Adrenal gland (tissue), 12 donors: Measurements from ENCODE around the gene EXOC4. TPM values are rescaled to one million over a fixed set of nuclear protein-coding genes. Genes with fewer than 3 reads are reported as not detected.

Experiments
- DNase-seq, 7 donors: peaks; one replicate each; pipeline ENCODE4 v3.0.0-alpha.2; 2019 to 2020
- H3K27ac ChIP-seq, 5 donors: fragments of 200-600 bp; sonication (generic) in 4 of 5; 1 replicate in 3 of 5; 2 replicates in 2 of 5; pipeline versions ENCODE4 v1.5.1 to v1.8.0; 2016 to 2020; ENCODE audit warnings: mild to moderate bottlenecking in 1 of 5
- H3K27me3 ChIP-seq: fragments of 200-600 bp; 2 replicates; pipeline ENCODE4 v1.8.0; 2021
- H3K36me3 ChIP-seq, 2 donors: fragments of 200-600 bp; replicated peaks in 1 of 2; 1 replicate in 1 of 2; 2 replicates in 1 of 2; pipeline versions ENCODE4 v1.5.1 to v1.8.0; 2018 to 2022
- H3K4me1 ChIP-seq, 2 donors: fragments of 200-600 bp; replicated peaks in 1 of 2; 1 replicate in 1 of 2; 2 replicates in 1 of 2; pipeline versions ENCODE4 v1.5.1 to v1.8.0; 2018 to 2021
- H3K4me3 ChIP-seq, 4 donors: fragments of 200-600 bp; sonication (generic) in 3 of 4; one replicate each; pipeline ENCODE4 v1.5.1; 2016 to 2018
- H3K9me3 ChIP-seq, 3 donors: fragments of 200-600 bp; sonication (generic) in 1 of 3; replicated peaks in 1 of 3; 1 replicate in 2 of 3; 2 replicates in 1 of 3; pipeline versions ENCODE4 v1.5.1 to v1.8.0; 2016 to 2021
- POLR2A ChIP-seq, 2 donors: fragments of 450-650 bp; IDR thresholded peaks; one replicate each; pipeline ENCODE4 v1.6.1; 2017; ENCODE audit warnings: antibody characterized with exemption in 2 of 2, mild to moderate bottlenecking in 2 of 2, moderate library complexity in 1 of 2
- WGBS, 4 donors: extraction: QIAGEN DNeasy Blood & Tissue Kit in 2 of 4; methylation state at CpG; one replicate each; pipeline versions ENCODE4 v1.1.5 to v1.1.7; 2013 to 2017; 5-methylcytosine and 5-hydroxymethylcytosine counted together
- intact Hi-C, 2 donors: fragments of 100-400 bp; cut with DNase I; formaldehyde crosslinking; loops; one replicate each; pipeline versions ENCODE4 v1.14.1 to v1.15.0; 2022 to 2023
- polyA plus RNA-seq, 3 donors: library from polyadenylated mRNA; stranded (reverse); fragments of 200-250 nt in 2 of 3; fragments of 350-450 nt in 1 of 3; fragmentation: Illumina TruSeq in 1 of 3; extraction: RNeasy Lipid Tissue Mini Kit (QIAGEN cat#74804) in 1 of 3; gene quantifications; one replicate each; pipeline ENCODE4 v1.2.3, GENCODE V29; 2013 to 2014
- total RNA-seq, 9 donors: library from RNA; depleted of rRNA in 4 of 9; stranded (reverse); fragments of >200 nt in 4 of 9; fragments of 120-200 nt in 1 of 9; fragmentation: NEBNext Ultra II Directional in 1 of 9; extraction: Animal tissue kit (Norgen Biotek cat#: 25700) in 1 of 9; gene quantifications; one replicate each; pipeline versions ENCODE4 v1.1.0 to v1.2.4, GENCODE V29; 2013 to 2023
- TF ChIP-seq, protein P1 (sequence below), 6 experiments: fragments of 450-650 bp in 4 of 6; fragments of 200-600 bp in 2 of 6; sonication (generic) in 1 of 6; IDR thresholded peaks; 1 replicate in 5 of 6; 2 replicates in 1 of 6; pipeline versions ENCODE4 v1.5.1 to v1.8.0; 2016 to 2021; ENCODE audit warnings: antibody characterized with exemption in 6 of 6, mild to moderate bottlenecking in 2 of 6, moderate library complexity in 1 of 6
- donor health status: healthy with polysubstance abuse.
- donor health status: Bipolar disorder and iron deficiency.
- donor health status: DM: yes; HTN: yes; CAD: no.
- donor health status: DM: no; HTN: no; CAD: no.
- donor health status: DM: no; HTN: no; CAD: no.
- donor health status: DM: yes; HTN: yes; CAD: no.

Gene EXOC4
- total and polyA plus RNA-seq, 12 donors: 12.5 to 93.8 (median 67.4) TPM

DNA sequence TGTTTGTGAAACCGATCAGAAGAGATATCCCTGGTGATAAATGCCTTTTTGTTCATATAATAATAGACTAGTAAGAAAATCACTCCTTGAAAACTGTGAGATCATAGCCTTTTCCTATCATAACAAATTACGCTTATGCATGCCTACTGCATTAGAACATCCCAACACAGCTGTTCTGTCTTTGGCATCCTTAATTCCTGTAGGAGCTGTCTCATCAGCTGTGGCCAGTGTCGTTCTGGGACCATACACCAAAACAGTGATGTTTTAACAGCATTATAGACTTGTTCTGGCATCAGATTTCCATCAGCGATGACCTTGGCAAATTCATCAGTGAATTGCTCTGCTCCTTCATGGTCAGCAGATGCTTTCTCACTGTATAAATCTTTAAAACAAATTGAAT is 450.7 kb downstream of the EXOC4 start:
- no peaks in the 10 kb centered on the region for H3K9me3 ChIP-seq
- no peak for DNase-seq
- no peaks in the 10 kb centered on the region for H3K27me3 ChIP-seq
- intact Hi-C loops: no loop called here
- no peak overlapping the region for H3K4me3 ChIP-seq
- WGBS, 4 donors: 78 to 79% (median 78%) methylated on average over 4 of the region's 4 CpGs
- TF ChIP-seq, protein P1, sequence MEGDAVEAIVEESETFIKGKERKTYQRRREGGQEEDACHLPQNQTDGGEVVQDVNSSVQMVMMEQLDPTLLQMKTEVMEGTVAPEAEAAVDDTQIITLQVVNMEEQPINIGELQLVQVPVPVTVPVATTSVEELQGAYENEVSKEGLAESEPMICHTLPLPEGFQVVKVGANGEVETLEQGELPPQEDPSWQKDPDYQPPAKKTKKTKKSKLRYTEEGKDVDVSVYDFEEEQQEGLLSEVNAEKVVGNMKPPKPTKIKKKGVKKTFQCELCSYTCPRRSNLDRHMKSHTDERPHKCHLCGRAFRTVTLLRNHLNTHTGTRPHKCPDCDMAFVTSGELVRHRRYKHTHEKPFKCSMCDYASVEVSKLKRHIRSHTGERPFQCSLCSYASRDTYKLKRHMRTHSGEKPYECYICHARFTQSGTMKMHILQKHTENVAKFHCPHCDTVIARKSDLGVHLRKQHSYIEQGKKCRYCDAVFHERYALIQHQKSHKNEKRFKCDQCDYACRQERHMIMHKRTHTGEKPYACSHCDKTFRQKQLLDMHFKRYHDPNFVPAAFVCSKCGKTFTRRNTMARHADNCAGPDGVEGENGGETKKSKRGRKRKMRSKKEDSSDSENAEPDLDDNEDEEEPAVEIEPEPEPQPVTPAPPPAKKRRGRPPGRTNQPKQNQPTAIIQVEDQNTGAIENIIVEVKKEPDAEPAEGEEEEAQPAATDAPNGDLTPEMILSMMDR (IDR thresholded peaks at IDR 0.05): no peak
- no peak for TF ChIP-seq POLR2A (IDR thresholded peaks at IDR 0.05)
- H3K27ac ChIP-seq: no peak overlapping the region
- no peaks in the 10 kb centered on the region for H3K36me3 ChIP-seq
- H3K4me1 ChIP-seq: no peaks in the 10 kb centered on the region

DNA sequence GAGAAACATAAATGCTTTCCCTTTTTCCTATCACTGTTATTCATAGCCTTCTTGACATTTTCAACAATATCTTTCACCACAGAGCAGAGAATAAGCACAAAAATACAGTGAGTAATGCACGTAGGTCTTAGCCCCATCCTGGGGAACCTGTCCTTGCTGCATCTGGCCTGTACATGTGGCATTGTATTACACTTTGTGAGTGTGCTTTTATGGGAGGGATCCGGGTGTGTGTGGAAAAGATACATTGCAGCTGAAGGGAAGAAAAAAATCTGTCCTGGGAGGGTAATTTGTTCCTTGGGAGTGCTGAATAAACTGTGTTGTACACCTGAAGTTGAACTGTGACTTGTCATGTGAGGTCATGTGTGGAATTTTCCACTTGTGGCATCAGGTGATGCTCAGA is 451.6 kb downstream of the EXOC4 start:
- H3K27ac ChIP-seq: no peak overlapping the region
- 84 to 95% (median 90%) methylated on average over 2 of the region's 2 CpGs for WGBS, 4 donors

DNA sequence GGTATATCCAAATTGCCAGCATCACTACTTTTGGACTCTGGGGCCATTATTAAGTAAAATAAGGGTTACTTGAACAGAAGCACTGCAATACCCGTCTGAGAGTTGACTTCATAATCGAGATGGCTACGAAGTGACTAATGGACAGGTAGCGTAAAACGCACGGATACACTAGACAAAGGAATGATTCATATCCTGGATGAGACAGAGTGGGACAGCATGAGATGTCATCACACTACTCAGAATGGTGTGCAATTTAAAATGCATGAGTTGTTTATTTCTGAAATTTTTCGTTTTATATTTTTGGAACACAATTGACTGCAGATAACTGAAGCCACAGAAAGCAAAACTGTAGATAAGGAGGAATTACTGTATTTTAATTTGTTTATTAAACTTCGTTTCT is 452.7 kb downstream of the EXOC4 start:
- no peak for DNase-seq
- intact Hi-C loops: no loop called here
- no peaks in the 10 kb centered on the region for H3K36me3 ChIP-seq
- no peaks in the 10 kb centered on the region for H3K9me3 ChIP-seq
- H3K27me3 ChIP-seq: no peaks in the 10 kb centered on the region
- H3K4me3 ChIP-seq: no peak overlapping the region
- TF ChIP-seq, protein P1 (IDR thresholded peaks at IDR 0.05): no peak
- H3K27ac ChIP-seq: no peak overlapping the region
- WGBS, 4 donors: 78 to 85% (median 84%) methylated on average over 8 of the region's 8 CpGs
- no peaks in the 10 kb centered on the region for H3K4me1 ChIP-seq

More for the DNA sequence above, 451.6 kb downstream of the EXOC4 start:
- no peaks in the 10 kb centered on the region for H3K4me1 ChIP-seq
- no peaks in the 10 kb centered on the region for H3K9me3 ChIP-seq
- DNase-seq: no peak
- H3K4me3 ChIP-seq: no peak overlapping the region
- intact Hi-C loops: no loop called here
- no peak for TF ChIP-seq POLR2A (IDR thresholded peaks at IDR 0.05)
- TF ChIP-seq, protein P1 (IDR thresholded peaks at IDR 0.05): no peak
- no peaks in the 10 kb centered on the region for H3K27me3 ChIP-seq
- H3K36me3 ChIP-seq: no peaks in the 10 kb centered on the region

DNA sequence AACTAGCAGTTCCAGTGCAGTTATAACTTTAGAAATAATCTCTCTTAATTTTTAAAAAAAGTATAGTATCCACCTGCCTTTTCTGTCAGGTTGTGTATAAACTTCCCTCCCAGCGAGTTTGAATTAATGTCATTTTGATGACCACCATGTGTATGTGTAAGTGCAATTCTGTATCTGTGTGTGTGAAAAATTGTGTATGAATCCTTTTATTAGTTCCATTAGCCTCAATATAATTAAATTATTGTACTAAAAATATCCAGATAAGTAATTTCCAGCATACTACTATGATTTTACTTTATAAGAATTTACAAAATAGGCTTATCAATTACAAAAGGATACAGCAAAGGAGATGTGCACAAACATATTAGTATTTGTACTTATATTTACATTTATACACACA is 453.1 kb downstream of the EXOC4 start:
- H3K4me1 ChIP-seq: no peaks in the 10 kb centered on the region
- H3K27me3 ChIP-seq: no peaks in the 10 kb centered on the region
- intact Hi-C loops: no loop called here
- no peaks in the 10 kb centered on the region for H3K36me3 ChIP-seq
- TF ChIP-seq, protein P1 (IDR thresholded peaks at IDR 0.05): no peak
- no peak for TF ChIP-seq POLR2A (IDR thresholded peaks at IDR 0.05)
- no peak overlapping the region for H3K27ac ChIP-seq
- H3K9me3 ChIP-seq: no peaks in the 10 kb centered on the region
- no peak overlapping the region for H3K4me3 ChIP-seq
- WGBS, 4 donors: 92 to 100% (median 96%) methylated on average over 1 of the region's 1 CpG
- no peak for DNase-seq
